GM12874 (cell line): ENCODE results near the gene MLNR.

Experiments
- TF ChIP-seq, protein P1 (sequence below): IDR thresholded peaks from 2 replicates; pipeline ENCODE4 v1.5.1; 2011; ENCODE audit warnings: low read depth, mild to moderate bottlenecking, control low read depth, low read length, moderate library complexity; ENCODE audit not compliant: insufficient read depth

Gene MLNR

GRCh38 chr13:49259586-49259985, 39.4 kb downstream of the MLNR start:
- TF ChIP-seq, protein P1, sequence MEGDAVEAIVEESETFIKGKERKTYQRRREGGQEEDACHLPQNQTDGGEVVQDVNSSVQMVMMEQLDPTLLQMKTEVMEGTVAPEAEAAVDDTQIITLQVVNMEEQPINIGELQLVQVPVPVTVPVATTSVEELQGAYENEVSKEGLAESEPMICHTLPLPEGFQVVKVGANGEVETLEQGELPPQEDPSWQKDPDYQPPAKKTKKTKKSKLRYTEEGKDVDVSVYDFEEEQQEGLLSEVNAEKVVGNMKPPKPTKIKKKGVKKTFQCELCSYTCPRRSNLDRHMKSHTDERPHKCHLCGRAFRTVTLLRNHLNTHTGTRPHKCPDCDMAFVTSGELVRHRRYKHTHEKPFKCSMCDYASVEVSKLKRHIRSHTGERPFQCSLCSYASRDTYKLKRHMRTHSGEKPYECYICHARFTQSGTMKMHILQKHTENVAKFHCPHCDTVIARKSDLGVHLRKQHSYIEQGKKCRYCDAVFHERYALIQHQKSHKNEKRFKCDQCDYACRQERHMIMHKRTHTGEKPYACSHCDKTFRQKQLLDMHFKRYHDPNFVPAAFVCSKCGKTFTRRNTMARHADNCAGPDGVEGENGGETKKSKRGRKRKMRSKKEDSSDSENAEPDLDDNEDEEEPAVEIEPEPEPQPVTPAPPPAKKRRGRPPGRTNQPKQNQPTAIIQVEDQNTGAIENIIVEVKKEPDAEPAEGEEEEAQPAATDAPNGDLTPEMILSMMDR: no peak

DNA sequence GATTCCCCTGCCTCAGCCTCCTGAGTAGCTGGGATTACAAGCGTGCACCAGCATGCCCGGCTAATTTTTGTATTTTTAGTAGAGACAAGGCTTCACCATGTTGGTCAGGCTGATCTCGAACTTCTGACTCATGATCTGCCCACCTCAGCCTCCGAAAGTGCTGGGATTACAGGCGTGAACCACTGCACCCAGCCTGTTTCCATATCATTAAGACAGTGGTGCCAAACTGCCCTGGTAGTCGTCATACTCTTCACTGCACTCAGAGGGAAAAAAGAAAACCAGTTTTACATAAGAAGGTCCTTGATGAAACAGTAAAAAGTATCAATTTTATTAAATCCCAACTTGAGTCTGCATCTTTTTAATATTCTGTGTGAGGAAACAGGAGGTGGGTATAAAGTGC, 42.5 kb downstream of the MLNR start:
- TF ChIP-seq, protein P1: no peak

- TF ChIP-seq, protein P1: no peak
Measured at GRCh38 chr13:49265822-49266221, 45.7 kb downstream of the MLNR start.

GRCh38 chr13:49271264-49271663, 51.1 kb downstream of the MLNR start:
- TF ChIP-seq, protein P1: no peak
